Heart right ventricle (tissue), 16 donors: ENCODE data around the gene ASCL4. TPM values are rescaled to one million over a fixed set of nuclear protein-coding genes. Genes with fewer than 3 reads are reported as not detected.

Experiments used
- ATAC-seq, 8 donors: fragments of 200-7000 bp; cut with Tn5 transposase; one replicate each; pipeline ENCODE4 v1.9.1; 2020; ENCODE audit warnings: mild to moderate bottlenecking in 8 of 8, moderate library complexity in 8 of 8, moderate number of reproducible peaks in 1 of 8
- DNase-seq, 2 donors: peaks; one replicate each; pipeline ENCODE4 v3.0.0-alpha.2; 2020
- H3K27ac ChIP-seq, 10 donors: fragments of 200-600 bp; sonication (generic) in 2 of 10; one replicate each; pipeline versions ENCODE4 v1.5.0 to v1.8.0; 2020 to 2022; ENCODE audit warnings: mild to moderate bottlenecking in 3 of 10
- H3K27me3 ChIP-seq, 7 donors: fragments of 200-600 bp; one replicate each; pipeline ENCODE4 v1.8.0; 2021 to 2022; ENCODE audit warnings: mild to moderate bottlenecking in 2 of 7
- H3K36me3 ChIP-seq, 9 donors: fragments of 200-600 bp; sonication (generic) in 1 of 9; one replicate each; pipeline versions ENCODE4 v1.5.0 to v1.8.0; 2020 to 2022; ENCODE audit warnings: mild to moderate bottlenecking in 2 of 9
- H3K4me1 ChIP-seq, 9 donors: fragments of 200-600 bp; sonication (generic) in 1 of 9; one replicate each; pipeline versions ENCODE4 v1.5.0 to v1.8.0; 2020 to 2022; ENCODE audit warnings: mild to moderate bottlenecking in 4 of 9
- H3K4me3 ChIP-seq, 10 donors: fragments of 200-600 bp; sonication (generic) in 2 of 10; one replicate each; pipeline versions ENCODE4 v1.5.0 to v1.8.0; 2020 to 2022; ENCODE audit warnings: mild to moderate bottlenecking in 7 of 10, moderate library complexity in 2 of 10
- H3K9me3 ChIP-seq, 11 donors: fragments of 200-600 bp in 10 of 11; sonication (generic) in 2 of 11; one replicate each; pipeline versions ENCODE4 v1.5.0 to v1.8.0; 2013 to 2022; ENCODE audit warnings: mild to moderate bottlenecking in 2 of 11, control low read depth in 1 of 11, moderate library complexity in 1 of 11
- CTCF ChIP-seq, 9 donors: fragments of 200-600 bp; sonication (generic) in 2 of 9; IDR thresholded peaks; one replicate each; pipeline versions ENCODE4 v1.5.0 to v1.8.0; 2021 to 2022; ENCODE audit warnings: antibody characterized with exemption in 9 of 9, mild to moderate bottlenecking in 5 of 9, moderate library complexity in 1 of 9
- WGBS, 2 donors: extraction: QIAGEN DNeasy Blood & Tissue Kit; methylation state at CpG; one replicate each; pipeline ENCODE4 v1.1.7; 2013; ENCODE audit warnings: inconsistent platforms in 1 of 2; 5-methylcytosine and 5-hydroxymethylcytosine counted together
- intact Hi-C, 10 donors: fragments of 100-400 bp; cut with DNase I; formaldehyde crosslinking; loops; one replicate each; pipeline versions ENCODE4 v1.11.1 to v1.14.2; 2022
- polyA plus RNA-seq, 2 donors: library from polyadenylated mRNA; stranded (reverse); fragments of 200-250 nt; gene quantifications; one replicate each; pipeline ENCODE4 v1.2.3, GENCODE V29; 2013
- total RNA-seq, 10 donors: library from RNA; stranded (reverse); fragmentation: NEBNext Ultra II Directional in 3 of 10; extraction: Animal tissue kit (Norgen Biotek cat#: 25700) in 3 of 10; gene quantifications; one replicate each; pipeline versions ENCODE4 v1.2.1 to v1.2.4, GENCODE V29; 2021 to 2023
- donor health status: Arrhythmogenic right ventricular cardiomyopathy.
- donor health status: ischemic (EF 13 %, LVEDD 7.1; RV severe dilation, severe dysfunction).
- donor health status: healthy with polysubstance abuse.
- donor health status: DM: no; HTN: yes; CAD: no.
- donor health status: DM: no; HTN: no; CAD: no.
- donor health status: ischemic (EF 25% LVEDD 6.9; RV normal size, moderate dysfunction).
- donor health status: ischemic (EF 25% LVEDD 5.7; RV mildly dilated, moderate dysfunction).
- donor health status: healthy.
- donor health status: DM: yes; HTN: yes; CAD: no.
- donor health status: Ischemic cardiomyopathy.
- donor health status: ischemic (EF 35%, LVEDD 5.7; RV mildly dilated, moderate dysfunction).
- donor health status: nonischemic (EF 11% LVEDD 7.7; RV severe dilation, severe dysfunction).
- donor health status: DM: yes; HTN: yes; CAD: no.
- donor health status: PGD.
- donor health status: ischemic (EF 29% LVEDD 5.4; RV normal size, mild dysfunction).
- donor health status: nonischemic (EF 23%, LVEDD 6.1; RV moderate dilation, normal function).

The ASCL4 gene
- total and polyA plus RNA-seq, 12 donors = not detected

DNA sequence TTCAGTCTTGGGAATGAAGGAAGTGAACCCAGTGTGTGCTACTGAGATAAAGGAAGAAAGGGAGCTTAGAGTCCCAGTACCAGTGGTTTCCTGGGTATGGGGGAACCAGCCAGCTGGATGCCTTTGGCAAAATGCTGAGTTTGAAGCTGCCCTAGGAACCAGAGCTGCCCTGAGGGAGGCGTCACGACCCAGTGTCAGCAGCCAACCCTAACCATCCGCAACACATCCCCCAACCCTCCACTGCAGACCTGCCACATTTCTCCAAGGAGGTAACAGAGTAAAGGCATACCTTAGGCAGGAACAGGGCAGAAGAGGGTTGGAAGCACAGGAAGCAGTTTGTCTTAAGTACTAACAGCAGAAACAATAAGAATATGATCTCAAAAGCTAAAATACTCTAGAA is 42.1 kb upstream of the ASCL4 start:
- Histone ChIP-seq H3K27ac (no peak overlapping the region), H3K27me3 (no peaks in the 10 kb centered on the region), H3K4me3 (no peak overlapping the region), H3K36me3 (peaks cover 0 to 54% (median 31%) of the 10 kb centered on the region in 9 donors), H3K9me3 (no peaks in the 10 kb centered on the region), H3K4me1 (no peaks in the 10 kb centered on the region)
- WGBS, 2 donors = 79 to 88% methylated on average over 3 of the region's 3 CpGs
- intact Hi-C loops = no loop called here
- DNase-seq = no peak
- no peak for TF ChIP-seq CTCF (IDR thresholded peaks at IDR 0.05)
- ATAC-seq = no peak

DNA sequence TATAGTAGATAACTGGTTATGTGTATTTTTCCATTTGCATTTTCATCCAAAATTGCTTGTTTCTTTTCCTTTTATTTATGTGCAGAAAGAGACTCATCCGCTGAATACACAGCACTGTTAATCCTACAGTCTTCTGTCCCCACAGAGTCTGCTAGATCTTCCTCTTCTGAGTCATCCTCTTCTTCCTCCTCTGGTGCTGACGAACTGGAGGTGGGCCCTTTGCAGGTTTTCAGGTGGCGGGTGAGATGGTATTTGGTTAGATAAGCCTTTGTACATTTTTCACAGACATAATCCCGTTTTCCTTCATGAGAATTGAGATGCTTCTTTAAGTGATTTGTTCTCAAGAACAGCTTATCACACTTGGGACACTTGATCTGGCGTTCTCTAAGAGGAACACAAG is 40.4 kb upstream of the ASCL4 start:
- Histone ChIP-seq H3K27me3 (no peaks in the 10 kb centered on the region), H3K9me3 (no peaks in the 10 kb centered on the region), H3K4me1 (no peaks in the 10 kb centered on the region), H3K4me3 (no peak overlapping the region), H3K27ac (no peak overlapping the region), H3K36me3 (peaks cover 0 to 72% (median 49%) of the 10 kb centered on the region in 9 donors)
- DNase-seq (no peak), ATAC-seq (no peak)
- intact Hi-C loops = no loop called here
- no peak for TF ChIP-seq CTCF (IDR thresholded peaks at IDR 0.05)
- WGBS, 2 donors = 88 to 91% methylated on average over 5 of the region's 5 CpGs

- H3K9me3 ChIP-seq = no peaks in the 10 kb centered on the region
- 93 to 94% methylated on average over 2 of the region's 2 CpGs for WGBS, 2 donors
- H3K4me3 ChIP-seq = no peak overlapping the region
- H3K27me3 ChIP-seq = no peaks in the 10 kb centered on the region
- DNase-seq (no peak), ATAC-seq (no peak)
- H3K4me1 ChIP-seq = no peaks in the 10 kb centered on the region
- intact Hi-C loops = no loop called here
- no peak for TF ChIP-seq CTCF (IDR thresholded peaks at IDR 0.05)
- H3K36me3 ChIP-seq = peaks cover 0 to 88% (median 65%) of the 10 kb centered on the region in 9 donors
- H3K27ac ChIP-seq = no peak overlapping the region
Observed at GRCh38 chr12:107735763-107736162, 38.7 kb upstream of the ASCL4 start.

DNA sequence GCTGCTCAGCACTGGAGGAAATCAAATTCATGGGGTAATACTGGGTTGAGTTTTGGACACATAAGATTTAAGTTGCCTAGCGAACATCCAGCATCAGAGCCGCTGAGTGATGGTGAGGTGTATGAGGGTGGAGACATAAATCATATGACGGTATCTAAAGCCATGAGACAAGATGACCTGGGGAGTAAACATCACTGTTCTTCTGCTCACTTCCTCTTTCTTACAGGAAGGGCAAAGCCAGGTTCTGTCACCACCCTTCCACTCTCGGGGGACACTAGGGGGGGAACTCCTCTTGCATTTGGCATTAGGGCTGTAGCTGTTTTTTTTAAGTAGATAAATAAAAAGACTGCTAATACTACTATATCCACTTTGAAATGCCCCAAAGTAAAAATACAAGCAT is 37.6 kb upstream of the ASCL4 start:
- no peak for ATAC-seq

More for the DNA sequence above, 37.6 kb upstream of the ASCL4 start:
- Histone ChIP-seq H3K36me3 (peaks cover 0 to 99% (median 74%) of the 10 kb centered on the region in 9 donors), H3K4me1 (no peaks in the 10 kb centered on the region), H3K9me3 (no peaks in the 10 kb centered on the region), H3K4me3 (no peak overlapping the region), H3K27me3 (no peaks in the 10 kb centered on the region), H3K27ac (no peak overlapping the region)
- DNase-seq = no peak
- WGBS, 2 donors = 83 to 86% methylated on average over 4 of the region's 4 CpGs
- intact Hi-C loops = no loop called here
- no peak for TF ChIP-seq CTCF (IDR thresholded peaks at IDR 0.05)
